Stimulated activated CD4-positive, alpha-beta T cell treated with anti-CD3 and anti-CD28 coated beads, Interleukin-12 subunit alpha, Interleukin-12 subunit beta, amount 100 ng/mL, for 48 hours (primary cell): ENCODE data around the gene SPDYC.

Source experiments
- DNase-seq, 3 donors: peaks; one replicate each; pipeline ENCODE4 v3.0.0-alpha.2; 2020; ENCODE audit warnings: low read depth in 2 of 3, low spot score in 1 of 3

Gene SPDYC

GRCh38 chr11:65170058-65170534, at the start of gene SPDYC:
SPDYC (plus strand) TSS chr11:65170233; CDS start chr11:65171358, 1,125 bp downstream.
- no peak for DNase-seq

- DNase-seq, result no peak
Measured at GRCh38 chr11:65120831-65121230, 49.2 kb upstream of the SPDYC start.

GRCh38 chr11:65121447-65121864, 48.6 kb upstream of the SPDYC start:
- no peak for DNase-seq

- DNase-seq, result peak; percentile 97 to 99 (median 97)
Measured at GRCh38 chr11:65121865-65122696, 48.0 kb upstream of the SPDYC start, which contains the start of the genes FAU and MRPL49. FAU (minus strand) TSS chr11:65122134; CDS start chr11:65121813, 321 bp downstream. MRPL49 (plus strand) TSS chr11:65122321; CDS start chr11:65122347, 26 bp downstream.

GRCh38 chr11:65124480-65125196, 45.4 kb upstream of the SPDYC start:
- DNase-seq, result no peak

GRCh38 chr11:65125197-65126056, 44.6 kb upstream of the SPDYC start:
- DNase-seq, result no peak

GRCh38 chr11:65126624-65127274, 43.3 kb upstream of the SPDYC start:
- DNase-seq, result no peak

- DNase-seq, result no peak
Measured at GRCh38 chr11:65127473-65128181, 42.4 kb upstream of the SPDYC start.

- no peak for DNase-seq
Measured at GRCh38 chr11:65128182-65129145, 41.6 kb upstream of the SPDYC start.

GRCh38 chr11:65129649-65130441, 40.2 kb upstream of the SPDYC start:
- DNase-seq, result no peak

GRCh38 chr11:65130631-65131416, 39.2 kb upstream of the SPDYC start:
- DNase-seq, result no peak

- DNase-seq, result no peak
Measured at GRCh38 chr11:65131417-65131776, 38.6 kb upstream of the SPDYC start.

GRCh38 chr11:65131895-65132237, 38.2 kb upstream of the SPDYC start:
- DNase-seq, result no peak

- DNase-seq, result no peak
Measured at GRCh38 chr11:65132238-65132987, 37.6 kb upstream of the SPDYC start.

GRCh38 chr11:65132988-65133700, 36.9 kb upstream of the SPDYC start:
- DNase-seq, result peak in 1 of 3 donors; percentile 61

- no peak for DNase-seq
Measured at GRCh38 chr11:65133724-65134123, 36.3 kb upstream of the SPDYC start.
